Renal cortical epithelial cell (primary cell): ENCODE data around the gene RELA. TPM values are rescaled to one million over a fixed set of nuclear protein-coding genes. Genes with fewer than 3 reads are reported as not detected.

Source experiments
- DNase-seq: peaks from one replicate; pipeline ENCODE4 v3.0.0-alpha.2; 2011; ENCODE audit warnings: low read depth
- total RNA-seq: library from RNA; depleted of rRNA; stranded (reverse); fragments of >200 nt; gene quantifications from 2 replicates; pipeline ENCODE4 v1.2.3, GENCODE V29; 2014

The RELA gene
- total RNA-seq, 1 donor from 2014 or later = 23.2 TPM

DNA sequence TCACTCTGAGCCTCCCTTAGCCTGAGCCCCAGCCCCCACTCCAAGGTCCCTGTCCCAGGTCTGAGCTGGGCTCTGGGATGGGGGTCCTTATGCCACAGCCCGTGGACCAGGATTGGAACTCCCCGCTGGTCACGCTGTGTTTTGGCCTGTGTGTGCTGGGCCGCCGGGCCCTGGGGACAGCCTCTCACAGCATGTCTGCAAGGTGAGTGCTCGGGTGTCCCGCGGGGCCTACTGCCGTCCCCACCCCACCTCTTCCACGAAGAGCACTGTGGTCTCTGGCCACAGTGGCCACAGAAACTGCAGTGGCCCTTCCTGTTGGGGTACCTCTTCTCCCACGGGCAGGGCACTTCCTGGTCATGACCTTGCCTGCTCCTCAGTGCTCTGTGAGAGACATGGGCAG lies 28.3 kb downstream of the RELA start:
- DNase-seq = no peak

DNA sequence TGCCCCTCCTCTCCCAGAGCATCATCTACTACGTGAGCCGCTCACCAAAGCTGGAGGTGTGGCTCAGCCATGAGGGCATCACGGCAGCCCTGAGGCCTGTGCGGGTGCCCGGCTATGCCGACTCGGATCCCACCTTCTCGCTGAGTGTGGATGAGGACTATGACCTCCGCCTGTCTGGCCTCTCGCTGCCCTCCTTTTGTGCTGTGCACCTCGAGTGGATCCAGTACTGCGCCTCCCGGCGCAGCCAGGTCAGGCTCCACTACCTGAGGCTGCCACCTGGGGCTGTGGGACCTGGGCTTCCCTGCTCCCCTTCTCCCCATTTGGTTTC lies 28.6 kb downstream of the RELA start:
- no peak for DNase-seq

DNA sequence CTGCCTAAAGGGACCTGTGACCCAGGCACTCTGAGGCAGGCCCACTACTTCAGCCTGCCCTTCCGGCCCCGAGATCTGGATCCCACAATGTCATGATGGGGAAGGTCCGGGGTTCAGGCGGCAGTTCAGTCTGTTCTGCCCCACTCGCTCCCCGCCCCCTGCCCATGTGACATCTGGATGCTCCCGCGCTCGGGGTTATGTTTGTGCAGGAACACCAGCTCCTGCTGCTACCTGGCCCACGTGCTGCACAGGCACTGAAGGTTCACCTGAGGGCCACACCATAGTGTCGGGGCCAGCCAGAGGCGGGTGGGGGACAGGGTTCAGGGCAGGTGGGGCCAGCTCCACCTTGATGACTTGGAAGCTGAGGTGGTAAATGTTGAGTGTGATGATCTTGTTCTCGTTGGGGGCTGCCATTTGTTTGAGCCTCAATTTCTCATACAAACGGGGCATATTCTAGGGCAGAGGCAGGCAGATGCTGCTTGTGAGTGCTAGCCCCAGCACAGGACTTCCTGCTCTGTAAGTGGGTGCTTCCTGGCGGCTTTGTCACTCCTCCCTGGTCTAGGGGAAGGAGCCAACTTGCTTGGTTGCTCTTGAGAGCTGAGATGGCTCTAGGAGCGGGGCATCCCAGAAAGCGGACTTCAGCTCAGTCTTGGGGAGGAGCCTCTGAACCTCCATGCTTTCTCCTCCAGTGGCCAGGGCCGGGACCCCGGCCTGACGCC lies 29.2 kb downstream of the RELA start:
- no peak for DNase-seq

DNA sequence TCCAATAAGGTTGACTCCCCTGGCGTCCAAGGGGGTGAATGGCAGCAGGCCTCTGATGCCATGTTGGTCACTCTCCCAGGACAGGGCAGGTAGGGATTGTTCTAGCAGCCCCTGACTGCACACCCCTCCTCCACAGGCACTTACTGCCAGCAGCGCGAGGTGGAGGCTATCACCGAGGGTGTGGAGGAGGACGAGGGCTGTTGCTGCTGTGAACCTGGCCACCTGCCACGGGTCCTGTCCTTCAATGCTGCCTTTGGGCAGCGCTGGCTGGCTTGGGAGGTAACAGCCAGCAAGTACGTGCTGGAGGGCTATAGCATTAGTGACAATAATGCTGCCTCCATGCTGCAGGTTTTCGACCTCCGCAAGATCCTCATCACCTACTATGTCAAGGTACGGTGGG lies 32.5 kb downstream of the RELA start:
- no peak for DNase-seq

DNA sequence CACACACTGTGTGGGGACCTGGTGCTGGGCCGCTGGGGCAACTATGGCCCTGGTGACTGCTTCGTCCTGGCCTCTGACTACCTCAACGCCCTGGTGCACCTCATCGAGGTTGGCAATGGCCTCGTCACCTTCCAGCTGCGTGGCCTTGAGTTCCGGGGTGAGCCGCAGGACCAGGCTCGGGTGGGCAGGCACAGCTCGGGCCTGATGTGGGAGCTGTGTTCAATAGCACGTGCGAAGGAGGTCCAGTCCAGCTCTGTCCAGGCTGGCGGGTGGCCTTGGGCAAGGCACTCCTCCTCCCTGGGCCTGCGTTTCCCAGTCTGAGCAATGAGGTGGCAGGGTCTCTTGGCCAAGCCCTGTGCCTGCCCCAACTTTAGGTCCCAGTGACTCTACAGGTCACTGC lies 33.1 kb downstream of the RELA start:
- no peak for DNase-seq

DNA sequence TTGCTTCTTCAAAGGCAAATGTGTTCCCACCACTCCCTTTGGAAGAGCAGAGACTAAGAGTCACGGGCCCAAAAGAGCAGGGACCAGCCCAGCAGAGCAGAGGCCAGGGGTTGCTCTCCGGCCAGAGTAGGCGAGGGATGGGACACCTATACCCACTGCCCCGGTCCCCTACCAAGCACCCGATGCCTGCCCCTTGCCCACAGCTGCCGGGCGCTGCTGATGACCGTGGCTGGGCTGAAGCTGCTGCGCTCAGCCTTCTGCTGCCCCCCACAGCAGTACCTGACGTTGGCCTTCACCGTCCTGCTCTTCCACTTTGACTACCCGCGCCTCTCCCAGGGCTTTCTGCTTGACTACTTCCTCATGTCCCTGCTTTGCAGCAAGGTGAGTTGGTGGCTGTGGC lies 35.5 kb downstream of the RELA start:
- no peak for DNase-seq

DNA sequence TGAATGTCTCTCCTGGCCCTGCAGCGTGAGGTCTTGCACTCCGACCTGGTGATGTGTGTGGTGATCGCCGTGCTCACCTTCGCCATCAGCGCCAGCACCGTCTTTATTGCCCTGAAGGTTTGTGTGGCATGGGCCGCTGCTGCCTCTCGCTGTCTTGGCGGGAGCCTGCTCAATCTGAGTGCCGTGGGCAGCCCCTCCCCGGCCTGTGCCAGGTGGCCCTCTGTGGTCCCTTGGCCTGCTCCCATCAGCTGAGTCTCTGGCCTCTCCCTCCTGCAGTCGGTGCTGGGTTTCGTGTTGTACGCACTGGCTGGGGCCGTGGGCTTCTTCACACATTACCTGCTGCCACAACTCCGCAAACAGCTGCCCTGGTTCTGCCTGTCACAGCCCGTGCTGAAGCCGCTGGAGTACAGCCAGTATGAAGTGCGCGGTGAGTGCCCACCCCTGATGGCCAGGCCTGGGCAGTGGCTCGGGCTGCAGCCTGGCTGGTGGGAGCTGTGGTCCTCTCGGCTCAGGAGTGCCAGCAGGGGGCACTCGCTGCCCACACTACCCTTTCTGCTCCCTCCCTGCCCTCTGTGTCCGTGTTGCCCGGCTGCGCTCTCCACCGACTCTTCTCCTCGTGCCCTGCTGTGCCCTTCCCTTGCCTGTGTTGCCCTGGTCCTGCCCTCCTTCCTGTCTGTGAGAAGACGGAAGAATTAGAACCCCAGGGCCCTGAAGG lies 36.9 kb downstream of the RELA start:
- DNase-seq = peak; percentile 14

DNA sequence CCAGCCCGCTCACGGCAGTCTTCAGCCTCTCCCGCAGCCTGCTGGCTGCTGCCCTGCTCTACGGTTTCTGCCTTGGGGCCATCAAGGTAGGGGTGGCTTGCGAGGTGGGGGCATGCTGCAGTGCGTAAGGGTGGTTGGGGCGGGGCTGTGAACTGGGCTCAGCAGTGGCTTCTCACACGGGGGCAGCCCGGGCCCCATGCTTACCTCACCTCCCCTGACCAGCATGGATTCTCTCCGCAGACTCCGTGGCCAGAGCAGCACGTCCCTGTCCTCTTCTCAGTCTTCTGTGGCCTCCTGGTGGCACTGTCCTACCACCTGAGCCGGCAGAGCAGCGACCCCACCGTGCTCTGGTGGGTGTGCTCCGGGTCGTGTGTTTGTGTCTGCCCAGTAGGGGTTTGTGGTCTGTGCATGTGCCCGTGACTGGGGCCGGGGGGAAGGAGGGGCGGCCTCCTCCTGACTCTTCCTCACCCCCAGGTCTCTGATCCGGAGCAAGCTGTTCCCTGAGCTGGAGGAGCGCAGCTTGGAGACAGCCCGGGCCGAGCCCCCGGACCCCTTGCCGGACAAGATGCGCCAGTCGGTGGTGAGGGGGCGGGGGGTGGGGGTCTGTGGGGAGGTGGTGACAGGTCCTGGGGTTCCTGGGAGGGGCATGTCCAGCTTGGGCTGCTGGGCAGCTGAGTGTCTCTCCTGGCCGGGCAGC lies 37.6 kb downstream of the RELA start:
- DNase-seq = no peak

DNA sequence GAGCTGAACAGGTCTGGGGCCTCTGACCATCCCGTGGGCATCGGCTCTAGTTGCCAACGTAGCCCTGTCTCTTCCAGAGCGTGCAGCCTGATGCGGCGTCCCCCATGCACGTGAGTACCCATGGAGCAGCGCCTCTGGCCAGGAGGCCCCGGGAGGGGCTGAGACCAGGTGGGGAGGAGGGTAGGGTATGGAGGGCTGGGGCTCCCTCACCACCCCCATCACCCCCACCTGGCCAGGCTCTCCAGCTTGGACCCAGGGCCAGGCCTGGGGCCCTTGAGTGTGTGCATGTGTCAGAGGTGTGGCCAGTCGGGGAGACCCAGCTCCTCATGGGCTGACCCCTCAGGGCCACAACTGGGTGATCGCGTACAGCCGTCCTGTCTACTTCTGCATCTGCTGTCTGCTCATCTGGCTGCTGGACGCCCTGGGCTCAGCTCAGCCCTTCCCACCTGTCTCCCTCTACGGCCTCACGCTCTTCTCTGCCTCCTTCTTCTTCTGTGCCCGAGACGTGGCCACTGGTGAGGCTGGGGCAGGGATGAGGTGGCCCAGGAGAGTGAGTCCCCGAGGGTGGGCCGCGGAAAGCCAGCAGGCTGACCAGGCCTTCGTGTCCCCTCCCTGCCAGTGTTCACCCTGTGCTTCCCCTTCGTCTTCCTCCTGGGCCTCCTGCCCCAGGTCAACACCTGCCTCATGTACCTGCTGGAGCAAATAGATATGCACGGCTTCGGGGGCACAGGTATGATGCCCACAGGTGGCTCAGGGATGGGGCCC lies 38.7 kb downstream of the RELA start:
- no peak for DNase-seq

DNA sequence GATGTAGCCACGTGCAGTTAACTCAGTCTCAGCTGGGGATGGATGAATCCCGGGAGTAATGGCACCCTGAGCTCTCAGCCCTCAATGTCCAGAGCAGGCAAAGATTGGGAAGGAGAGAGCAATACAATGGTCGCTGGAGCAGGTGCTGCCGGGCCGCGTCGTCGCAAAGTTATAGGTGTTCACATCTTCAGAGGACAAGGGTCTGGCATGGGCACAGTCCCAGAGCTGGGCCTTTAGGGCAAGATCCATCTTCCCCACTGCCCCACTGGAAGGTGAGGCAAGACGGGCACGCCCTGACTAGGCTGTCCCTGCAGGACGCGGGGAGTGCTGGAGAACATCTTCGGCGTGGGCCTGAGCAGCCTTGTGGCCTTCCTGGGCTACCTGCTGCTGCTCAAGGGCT lies 39.5 kb downstream of the RELA start:
- DNase-seq = no peak

DNA sequence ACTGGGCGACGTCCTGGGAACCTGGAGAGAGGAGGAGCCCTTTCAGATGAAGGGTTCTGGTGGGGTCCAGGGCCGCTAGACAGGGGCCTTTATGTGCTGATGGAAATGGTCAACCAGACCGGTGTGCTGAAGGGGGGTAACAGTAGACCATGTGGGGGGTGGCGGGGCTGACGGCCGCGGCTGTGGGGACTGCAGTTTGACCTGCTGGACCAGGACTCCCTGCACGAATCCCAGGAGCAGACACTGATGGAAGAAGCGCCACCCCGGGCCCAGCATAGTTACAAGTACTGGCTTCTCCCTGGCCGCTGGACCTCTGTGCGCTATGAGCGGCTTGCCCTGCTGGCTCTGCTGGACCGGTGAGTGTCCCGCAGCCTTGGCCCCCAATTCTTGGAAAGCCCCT lies 40.7 kb downstream of the RELA start:
- DNase-seq = no peak

DNA sequence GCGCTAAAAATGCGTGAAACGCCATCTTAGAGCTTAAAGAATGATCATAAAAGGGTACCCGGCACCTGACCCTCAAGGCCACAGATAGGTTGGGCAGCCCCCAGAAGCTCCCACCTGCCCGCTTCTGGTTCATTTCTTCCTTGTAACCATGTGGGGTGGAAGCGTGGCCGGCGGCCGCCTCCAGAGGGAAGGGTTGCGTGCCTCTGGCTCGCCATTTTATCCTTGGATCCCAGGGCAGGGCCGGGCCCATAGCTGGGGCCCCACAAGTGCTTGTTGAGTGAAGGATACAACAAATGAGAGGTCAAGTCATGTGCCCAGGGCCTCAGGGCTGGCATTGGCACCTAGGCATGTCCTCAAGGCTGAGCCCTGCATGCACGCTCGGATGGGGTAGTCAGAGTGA lies 41.3 kb downstream of the RELA start:
- DNase-seq = no peak

DNA sequence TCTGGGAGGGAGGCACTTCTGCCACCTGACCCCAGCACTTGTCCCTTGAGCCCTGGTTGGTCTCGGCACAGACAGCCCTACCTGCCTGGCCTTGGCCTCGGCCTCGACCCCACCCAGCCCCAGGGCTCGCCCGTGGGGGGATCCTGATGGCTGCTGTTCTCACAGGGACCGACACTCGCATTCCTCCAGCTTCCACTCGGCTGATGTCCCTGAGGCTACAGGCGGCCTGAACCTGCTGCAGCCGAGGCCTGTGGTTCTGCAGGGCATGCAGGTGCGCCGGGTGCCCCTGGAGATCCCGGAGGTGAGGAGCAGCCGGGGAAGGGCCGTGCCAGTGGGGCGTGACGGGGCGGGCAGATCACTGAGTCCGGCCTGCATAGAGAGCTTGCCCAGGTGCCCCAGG lies 42.0 kb downstream of the RELA start:
- DNase-seq = no peak

DNA sequence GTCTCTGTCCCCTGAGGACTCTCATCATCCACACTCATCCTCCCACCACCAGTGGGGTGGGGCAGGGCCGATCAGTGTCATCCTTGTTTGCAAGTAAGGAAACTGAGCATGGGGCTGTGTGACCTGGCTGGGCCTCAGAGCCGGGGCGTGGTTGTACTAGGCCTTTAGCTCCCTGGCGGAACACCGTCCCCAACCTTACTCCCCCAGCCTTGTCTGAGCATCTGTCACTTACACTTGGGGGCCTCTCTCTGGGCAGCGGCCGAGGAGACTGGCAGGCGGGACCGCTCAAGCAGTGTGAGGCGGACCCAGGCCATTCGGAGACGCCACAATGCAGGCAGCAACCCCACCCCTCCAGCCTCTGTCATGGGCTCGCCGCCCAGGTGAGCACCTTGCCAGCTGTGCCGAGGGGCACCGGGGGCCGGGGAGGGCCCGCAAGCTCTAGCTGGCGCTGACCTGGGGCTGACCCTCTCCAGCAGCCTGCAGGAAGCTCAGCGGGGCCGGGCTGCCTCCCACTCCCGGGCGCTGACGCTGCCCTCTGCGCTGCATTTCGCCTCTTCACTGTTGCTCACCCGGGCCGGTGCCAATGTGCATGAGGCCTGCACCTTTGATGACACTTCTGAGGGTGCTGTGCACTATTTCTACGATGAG lies 43.3 kb downstream of the RELA start:
- DNase-seq = no peak

DNA sequence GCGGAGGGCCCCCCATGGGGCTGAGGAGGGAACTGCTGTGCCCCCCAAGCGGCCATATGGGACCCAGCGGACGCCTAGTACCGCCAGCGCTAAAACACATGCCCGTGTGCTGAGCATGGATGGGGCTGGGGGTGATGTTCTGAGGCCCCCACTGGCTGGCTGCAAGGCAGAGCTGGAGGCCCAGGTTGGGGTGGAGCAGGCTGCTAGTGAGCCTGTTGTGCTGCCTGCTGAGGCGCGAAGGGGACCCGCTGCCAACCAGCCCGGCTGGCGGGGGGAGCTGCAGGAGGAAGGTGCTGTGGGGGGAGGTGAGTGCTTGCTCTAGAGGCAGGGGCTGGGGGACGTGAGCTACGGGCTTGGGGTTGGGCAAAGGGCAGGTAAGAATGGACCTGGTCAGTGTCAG lies 44.0 kb downstream of the RELA start:
- DNase-seq = no peak

DNA sequence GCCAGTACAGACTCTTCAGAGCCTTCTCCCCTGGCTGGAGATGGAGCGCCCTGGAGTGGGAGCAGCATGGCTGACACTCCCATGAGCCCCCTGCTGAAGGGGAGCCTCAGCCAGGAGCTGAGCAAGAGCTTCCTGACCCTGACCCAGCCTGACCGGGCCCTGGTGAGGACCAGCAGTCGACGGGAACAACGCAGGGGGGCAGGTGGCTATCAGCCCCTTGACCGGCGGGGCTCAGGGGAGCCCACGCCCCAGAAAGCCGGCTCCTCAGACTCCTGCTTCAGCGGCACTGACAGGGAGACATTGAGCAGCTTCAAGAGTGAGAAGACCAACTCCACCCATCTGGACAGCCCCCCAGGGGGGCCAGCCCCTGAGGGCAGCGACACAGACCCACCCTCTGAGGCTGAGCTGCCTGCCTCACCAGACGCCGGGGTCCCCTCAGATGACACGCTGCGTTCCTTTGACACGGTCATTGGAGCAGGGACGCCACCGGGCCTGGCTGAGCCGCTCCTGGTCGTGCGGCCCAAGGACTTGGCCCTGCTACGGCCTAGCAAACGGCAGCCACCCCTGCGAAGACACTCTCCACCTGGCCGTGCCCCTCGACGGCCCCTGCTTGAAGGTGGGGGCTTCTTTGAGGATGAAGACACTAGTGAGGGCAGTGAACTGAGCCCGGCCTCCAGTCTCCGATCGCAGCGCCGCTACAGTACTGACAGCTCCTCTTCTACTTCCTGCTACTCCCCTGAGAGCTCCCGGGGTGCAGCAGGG lies 44.5 kb downstream of the RELA start:
- no peak for DNase-seq

DNA sequence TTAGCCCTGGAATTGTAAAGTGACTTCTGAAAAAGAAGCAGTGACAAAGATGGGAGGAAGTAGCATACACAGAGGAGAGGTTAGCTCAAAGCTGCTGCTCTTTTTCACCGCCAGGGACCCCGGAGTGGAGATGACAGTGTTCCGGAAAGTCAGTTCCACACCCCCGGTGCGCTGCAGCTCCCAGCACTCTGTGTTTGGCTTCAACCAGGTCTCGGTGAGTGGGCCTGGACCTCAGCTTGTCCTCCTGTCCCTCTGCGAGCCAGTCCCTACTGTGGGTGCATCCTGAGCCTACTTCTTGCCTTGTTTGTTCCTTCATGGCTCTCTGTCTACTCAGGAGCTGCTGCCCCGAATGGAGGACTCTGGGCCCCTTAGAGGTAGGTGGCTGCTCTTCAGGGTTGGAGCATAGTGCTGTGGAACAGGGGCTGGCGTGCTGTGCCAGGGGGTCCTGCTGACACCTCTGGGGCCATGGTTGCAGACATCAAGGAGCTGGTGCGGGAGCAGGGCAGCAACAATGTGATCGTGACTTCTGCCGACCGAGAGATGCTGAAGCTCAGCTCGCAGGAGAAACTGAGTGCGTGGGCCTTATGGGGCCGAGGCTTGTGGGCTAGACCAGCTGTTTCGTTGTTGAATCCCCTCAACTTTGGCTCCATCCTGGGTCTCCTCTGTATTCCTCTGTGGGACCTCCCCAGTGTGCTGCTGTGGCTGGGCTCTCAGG lies 45.4 kb downstream of the RELA start:
- no peak for DNase-seq

DNA sequence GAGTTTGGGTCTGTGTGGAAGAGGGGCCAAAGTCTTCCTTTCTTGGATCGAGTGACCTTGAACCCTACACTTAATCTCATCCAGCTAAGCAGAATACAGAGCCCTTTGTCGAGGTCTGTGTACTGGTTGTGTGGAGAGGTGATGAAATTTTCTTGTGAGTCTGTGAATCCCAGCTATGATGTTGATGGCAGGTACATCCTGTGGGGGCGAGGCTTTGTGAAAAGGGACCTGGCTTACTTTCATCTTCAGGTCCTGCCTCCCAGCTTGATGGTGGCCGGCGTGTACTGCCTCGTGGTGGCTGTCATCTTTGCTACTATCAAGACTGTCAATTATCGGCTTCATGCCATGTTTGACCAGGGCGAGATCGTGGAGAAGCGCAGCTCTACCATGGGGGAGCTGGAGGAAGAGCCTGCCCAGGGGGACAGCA lies 46.1 kb downstream of the RELA start:
- no peak for DNase-seq

DNA sequence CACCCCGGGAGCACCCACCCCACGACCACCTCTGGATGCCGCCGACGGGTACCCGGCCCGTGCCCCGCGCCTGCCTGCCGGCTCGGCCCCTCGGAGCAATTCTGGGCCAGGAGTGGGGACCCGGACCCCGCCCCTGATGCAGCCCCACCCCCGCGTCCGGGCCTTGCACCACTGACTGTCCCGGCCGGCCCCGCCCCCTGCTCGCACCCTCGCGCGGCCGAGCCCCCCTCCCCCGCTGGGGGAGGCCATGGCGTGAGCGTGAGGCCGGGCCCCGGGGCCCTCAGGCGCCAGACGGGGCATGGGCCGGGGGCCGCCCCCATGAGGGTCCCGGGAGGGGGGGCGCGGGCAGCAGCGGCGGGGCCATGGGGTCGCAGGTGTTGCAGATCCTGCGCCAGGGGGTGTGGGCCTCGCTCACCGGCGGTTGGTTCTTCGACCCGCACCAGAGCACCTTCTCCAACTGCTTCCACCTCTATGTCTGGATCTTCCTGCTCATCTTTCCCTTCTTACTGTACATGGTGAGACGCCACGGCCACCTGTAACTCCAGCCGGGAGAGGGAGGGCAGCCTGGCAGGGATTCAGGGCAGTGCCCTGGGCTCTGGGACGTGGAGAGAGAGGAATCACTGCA lies 46.7 kb downstream of the RELA start:
- DNase-seq = no peak
